ENCODE data around the gene BCAN. TPM values are rescaled to one million over a fixed set of nuclear protein-coding genes. Genes with fewer than 3 reads are reported as not detected.
A peak's percentile ranks its signal among the peaks of the same experiment; 100 is the strongest.

BCAN gene
- polyA plus RNA-seq, 2 of the 4 experiments (the other 2 are of a cell fraction): not detected

- Histone ChIP-seq H3K4me2 (no peak overlapping the region), H3K9me3 (no peaks in the 10 kb centered on the region), H3K4me1 (peaks cover 13% of the 10 kb centered on the region), H3K4me3 (no peak overlapping the region), H3K27ac (no peak overlapping the region)
- FAIRE-seq (no peak), DNase-seq (ENCODE audit: low read depth in 1 of 2, low spot score in 1 of 2) (no peak), ATAC-seq (no peak)
- WGBS (ENCODE audit: missing lambda C conversion rate): 67% methylated on average over 8 of the region's 8 CpGs
- TF ChIP-seq RARB (CRISPR knock-in tag; IDR thresholded peaks at IDR 0.05): no peak
- TF ChIP-seq USF2 (IDR thresholded peaks at IDR 0.05): no peak
- TF ChIP-seq, protein P1, sequence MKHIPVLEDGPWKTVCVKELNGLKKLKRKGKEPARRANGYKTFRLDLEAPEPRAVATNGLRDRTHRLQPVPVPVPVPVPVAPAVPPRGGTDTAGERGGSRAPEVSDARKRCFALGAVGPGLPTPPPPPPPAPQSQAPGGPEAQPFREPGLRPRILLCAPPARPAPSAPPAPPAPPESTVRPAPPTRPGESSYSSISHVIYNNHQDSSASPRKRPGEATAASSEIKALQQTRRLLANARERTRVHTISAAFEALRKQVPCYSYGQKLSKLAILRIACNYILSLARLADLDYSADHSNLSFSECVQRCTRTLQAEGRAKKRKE (CRISPR knock-in tag; IDR thresholded peaks at IDR 0.05; ENCODE audit: low read depth): no peak
- TF ChIP-seq EP300 (IDR thresholded peaks at IDR 0.05): no peak
- no peak for TF ChIP-seq JUN (IDR thresholded peaks at IDR 0.05)
- CTCF ChIA-PET: interaction anchor here (1.1 to 52.1 kb wide), 6 partner anchors 9 to 288 kb away, joined by 3 to 2258 read pairs (median 302); partner anchors contain the start of genes CRABP2, HAPLN2, ISG20L2 and METTL25B
- POLR2A ChIA-PET: no interaction called here
Measured at GRCh38 chr1:156673387-156674121, 31.6 kb downstream of the BCAN start.

DNA sequence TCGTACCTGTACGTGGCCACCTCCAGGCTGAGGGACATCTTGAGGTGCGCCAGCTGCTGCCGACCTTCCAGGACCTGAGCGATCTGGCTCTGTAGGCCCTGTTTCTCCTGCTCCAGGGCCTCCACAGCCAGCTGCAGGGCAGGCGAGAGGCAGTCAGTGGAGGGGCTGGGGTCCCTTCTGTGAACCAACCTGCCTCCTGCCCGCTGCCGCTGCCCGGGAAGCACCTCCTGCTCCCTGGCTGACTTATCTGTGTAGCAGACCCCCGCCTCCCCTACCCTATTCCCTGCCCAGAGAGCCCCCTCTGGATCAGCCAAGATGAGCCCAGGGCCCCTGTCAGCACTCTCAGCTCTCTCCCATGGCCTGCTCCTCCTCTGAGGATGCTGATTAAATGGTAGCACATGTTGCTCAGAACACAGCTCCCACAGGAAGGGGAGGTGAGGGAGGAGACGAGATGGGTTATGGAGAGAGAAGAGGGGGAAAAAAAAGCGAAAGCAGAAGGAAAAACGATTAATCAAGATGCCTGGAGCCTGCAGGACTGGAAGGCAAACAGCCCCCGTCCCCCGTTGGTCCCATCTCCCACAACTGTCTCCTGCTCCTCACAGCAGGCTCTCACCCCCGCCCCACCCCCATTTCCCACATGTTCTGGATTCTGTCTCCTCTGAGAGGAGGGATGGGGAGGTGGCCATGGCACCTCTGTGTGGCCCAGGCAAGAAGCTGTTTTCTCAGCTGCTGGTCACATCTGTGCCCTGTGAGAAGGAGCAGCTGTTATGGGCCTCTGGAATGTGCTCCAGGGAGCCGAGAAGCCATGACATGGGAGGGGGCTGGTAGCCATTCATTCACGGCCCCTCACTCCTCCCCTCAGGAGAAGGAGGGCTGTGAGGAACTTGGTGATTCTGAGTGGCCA is 33.5 kb downstream of the BCAN start:
- Histone ChIP-seq H3K4me1 (peaks cover 13% of the 10 kb centered on the region), H3K4me2 (no peak overlapping the region), H3K9me3 (no peaks in the 10 kb centered on the region), H3K27ac (0 out of 6 replicates have a peak overlapping the region, but pooled peaks of 1 of the 2 experiments have one; percentile 8), H3K4me3 (no peak overlapping the region)
- ChIA-PET CTCF (interaction anchor here (0.8 to 52.1 kb wide), 6 partner anchors 14 to 158 kb away, joined by 3 to 2258 read pairs (median 302); partner anchors contain the start of genes CRABP2, HAPLN2, ISG20L2 and METTL25B), POLR2A (no interaction called here)
- ATAC-seq (peak in 1 of 2 experiments; percentile 8; a peak in 1 of 6 replicates), DNase-seq (ENCODE audit: low read depth in 1 of 2, low spot score in 1 of 2) (no peak), FAIRE-seq (no peak)
- TF ChIP-seq HMGXB4 (CRISPR knock-in tag; IDR thresholded peaks at IDR 0.05; ENCODE audit: borderline replicate concordance) (no peak), MAX (IDR thresholded peaks at IDR 0.05) (no peak), JUNB (IDR thresholded peaks at IDR 0.05) (no peak), FOXS1 (CRISPR knock-in tag; IDR thresholded peaks at IDR 0.05) (no peak), REST (IDR thresholded peaks at IDR 0.05) (no peak), KDM5A (IDR thresholded peaks at IDR 0.05) (no peak), EHF (CRISPR knock-in tag; IDR thresholded peaks at IDR 0.05) (no peak), HOXB5 (CRISPR knock-in tag; IDR thresholded peaks at IDR 0.05) (no peak), RNF2 (IDR thresholded peaks at IDR 0.05; ENCODE audit: borderline replicate concordance, low read depth) (no peak), HEYL (CRISPR knock-in tag; IDR thresholded peaks at IDR 0.05) (no peak), CHD2 (IDR thresholded peaks at IDR 0.05; ENCODE audit: low read length, partially characterized antibody) (no peak), TFCP2L1 (CRISPR knock-in tag; IDR thresholded peaks at IDR 0.05) (no peak), ZNF302 (CRISPR knock-in tag; IDR thresholded peaks at IDR 0.05) (no peak), EHMT2 (IDR thresholded peaks at IDR 0.05; ENCODE audit: low read depth) (no peak), SMC3 (IDR thresholded peaks at IDR 0.05) (no peak), SREBF2 (IDR thresholded peaks at IDR 0.05) (no peak), TP53 (CRISPR knock-in tag; IDR thresholded peaks at IDR 0.05) (no peak), ZSCAN20 (CRISPR knock-in tag; IDR thresholded peaks at IDR 0.05) (no peak)
- TF ChIP-seq, protein P2, sequence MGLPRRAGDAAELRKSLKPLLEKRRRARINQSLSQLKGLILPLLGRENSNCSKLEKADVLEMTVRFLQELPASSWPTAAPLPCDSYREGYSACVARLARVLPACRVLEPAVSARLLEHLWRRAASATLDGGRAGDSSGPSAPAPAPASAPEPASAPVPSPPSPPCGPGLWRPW (IDR thresholded peaks at IDR 0.05): no peak
- TF ChIP-seq, protein P1 (CRISPR knock-in tag; IDR thresholded peaks at IDR 0.05; ENCODE audit: low read depth): no peak
- WGBS (ENCODE audit: missing lambda C conversion rate): 73% methylated on average over 13 of the region's 18 CpGs

Data from A549 (cell line).